Skeletal muscle cell (primary cell): ENCODE measurements around the gene GPR171.
"Not testable (repeated sequence)": the region's sequence is repeated elsewhere in the genome, so short reads cannot be mapped to it uniquely, and the experiment has no call there.

ENCODE experiments used
- DNase-seq: peaks from one replicate; pipeline ENCODE4 v3.0.0-alpha.2; 2010; ENCODE audit warnings: low read depth
- H3K4me3 ChIP-seq: 2 replicates; pipeline ENCODE4 v1.5.1; 2011; ENCODE audit warnings: low read depth, mild to moderate bottlenecking, control low read depth, low read length, moderate library complexity

The GPR171 gene

GRCh38 chr3:151203051-151203420 is at the start of gene GPR171:
TSS of gene GPR171 (minus strand) at chr3:151203216. CDS start at chr3:151199386, 3,830 bp downstream.
- DNase-seq: no peak
- H3K4me3 ChIP-seq: no peak within 1 kb of the TSS

GRCh38 chr3:151248772-151249337 is 45.8 kb upstream of the GPR171 start:
- no peak overlapping the region for H3K4me3 ChIP-seq
- no peak for DNase-seq

GRCh38 chr3:151242006-151242405 is 39.0 kb upstream of the GPR171 start:
- not testable (repeated sequence) for DNase-seq, H3K4me3 ChIP-seq

GRCh38 chr3:151236736-151237135 is 33.7 kb upstream of the GPR171 start:
- no peak for DNase-seq
- H3K4me3 ChIP-seq: no peak overlapping the region

- no peak for DNase-seq
- H3K4me3 ChIP-seq: no peak overlapping the region
These were observed 33.3 kb upstream of the GPR171 start for GRCh38 chr3:151236316-151236715.

- H3K4me3 ChIP-seq: no peak overlapping the region
- DNase-seq: no peak
These were observed 31.8 kb upstream of the GPR171 start for GRCh38 chr3:151234825-151235224.

GRCh38 chr3:151232991-151233390 is 30.0 kb upstream of the GPR171 start:
- no peak for DNase-seq
- H3K4me3 ChIP-seq: no peak overlapping the region

- DNase-seq, H3K4me3 ChIP-seq: not testable (repeated sequence)
These were observed 29.4 kb upstream of the GPR171 start for GRCh38 chr3:151232403-151232802.

- no peak overlapping the region for H3K4me3 ChIP-seq
These were observed 27.6 kb upstream of the GPR171 start for GRCh38 chr3:151230646-151231045.

GRCh38 chr3:151228666-151229040 is 25.6 kb upstream of the GPR171 start:
- DNase-seq: peak; percentile 88

More at GRCh38 chr3:151230646-151231045, 27.6 kb upstream of the GPR171 start:
- DNase-seq: no peak

GRCh38 chr3:151227807-151228665 is 25.0 kb upstream of the GPR171 start:
- peak; percentile 55 for DNase-seq
- H3K4me3 ChIP-seq: no peak overlapping the region

More at GRCh38 chr3:151228666-151229040, 25.6 kb upstream of the GPR171 start:
- H3K4me3 ChIP-seq: no peak overlapping the region

- DNase-seq: no peak
- no peak overlapping the region for H3K4me3 ChIP-seq
These were observed 24.3 kb upstream of the GPR171 start for GRCh38 chr3:151227266-151227806.

- H3K4me3 ChIP-seq: no peak overlapping the region
- DNase-seq: no peak
These were observed 23.8 kb upstream of the GPR171 start for GRCh38 chr3:151226825-151227224.

GRCh38 chr3:151226088-151226563 is 23.1 kb upstream of the GPR171 start:
- no peak overlapping the region for H3K4me3 ChIP-seq
- DNase-seq: peak; percentile 94

- H3K4me3 ChIP-seq: no peak overlapping the region
- no peak for DNase-seq
These were observed 22.3 kb upstream of the GPR171 start for GRCh38 chr3:151225040-151225975.

- H3K4me3 ChIP-seq: no peak overlapping the region
These were observed 21.4 kb upstream of the GPR171 start for GRCh38 chr3:151224268-151224866.

GRCh38 chr3:151219056-151219455 is 16.0 kb upstream of the GPR171 start:
- DNase-seq: peak; percentile 24
- no peak overlapping the region for H3K4me3 ChIP-seq

More at GRCh38 chr3:151224268-151224866, 21.4 kb upstream of the GPR171 start:
- no peak for DNase-seq

- H3K4me3 ChIP-seq: no peak overlapping the region
- DNase-seq: no peak
These were observed 15.1 kb upstream of the GPR171 start for GRCh38 chr3:151218136-151218535.
